ENCODE measurements around the gene NLGN1.

Gene NLGN1

GRCh38 chr3:173632945-173633344, 235.4 kb downstream of the NLGN1 start:
- no peak for TF ChIP-seq CTCF (IDR thresholded peaks at IDR 0.05; ENCODE audit: low read length)
- Histone ChIP-seq H2AFZ (ENCODE audit: low read length) (no peak overlapping the region), H3K4me3 (ENCODE audit: low read depth, low read length, poor library complexity, severe bottlenecking) (no peak overlapping the region), H3K27me3 (ENCODE audit: insufficient read depth, low read length) (no peaks in the 10 kb centered on the region), H3K27ac (ENCODE audit: low read depth, low read length, poor library complexity, severe bottlenecking) (no peak overlapping the region), H3K79me2 (ENCODE audit: insufficient read depth, low read length) (no peaks in the 10 kb centered on the region), H3K4me1 (ENCODE audit: insufficient read depth, low read length, severe bottlenecking) (no peaks in the 10 kb centered on the region), H3K4me2 (ENCODE audit: low read length) (no peak overlapping the region), H3K9me2 (ENCODE audit: low read depth, low read length) (no peaks in the 10 kb centered on the region), H3K9ac (ENCODE audit: low read length) (no peak overlapping the region), H3K9me3 (ENCODE audit: low read length) (no peaks in the 10 kb centered on the region), H3K36me3 (ENCODE audit: insufficient read depth, low read length) (no peaks in the 10 kb centered on the region), H3F3A (ENCODE audit: insufficient read depth, low read length) (no peaks in the 10 kb centered on the region), H4K20me1 (ENCODE audit: insufficient read depth, low read length) (no peaks in the 10 kb centered on the region)

GRCh38 chr3:173635826-173636225, 238.3 kb downstream of the NLGN1 start:
- Histone ChIP-seq H3K4me2 (ENCODE audit: low read length) (no peak overlapping the region), H3K79me2 (ENCODE audit: insufficient read depth, low read length) (no peaks in the 10 kb centered on the region), H2AFZ (ENCODE audit: low read length) (no peak overlapping the region), H3K27me3 (ENCODE audit: insufficient read depth, low read length) (no peaks in the 10 kb centered on the region), H3K9me2 (ENCODE audit: low read depth, low read length) (no peaks in the 10 kb centered on the region), H3K9ac (ENCODE audit: low read length) (no peak overlapping the region), H3K27ac (ENCODE audit: low read depth, low read length, poor library complexity, severe bottlenecking) (no peak overlapping the region), H3K4me3 (ENCODE audit: low read depth, low read length, poor library complexity, severe bottlenecking) (no peak overlapping the region), H4K20me1 (ENCODE audit: insufficient read depth, low read length) (no peaks in the 10 kb centered on the region), H3K4me1 (ENCODE audit: insufficient read depth, low read length, severe bottlenecking) (no peaks in the 10 kb centered on the region), H3F3A (ENCODE audit: insufficient read depth, low read length) (no peaks in the 10 kb centered on the region), H3K36me3 (ENCODE audit: insufficient read depth, low read length) (no peaks in the 10 kb centered on the region), H3K9me3 (ENCODE audit: low read length) (no peaks in the 10 kb centered on the region)
- TF ChIP-seq CTCF (IDR thresholded peaks at IDR 0.05; ENCODE audit: low read length) (no peak), EZH2 (IDR thresholded peaks at IDR 0.05; ENCODE audit: borderline replicate concordance, low read length) (no peak)

GRCh38 chr3:173639098-173639497, 241.6 kb downstream of the NLGN1 start:
- Histone ChIP-seq H3K4me3 (ENCODE audit: low read depth, low read length, poor library complexity, severe bottlenecking) (no peak overlapping the region), H3K27me3 (ENCODE audit: insufficient read depth, low read length) (no peaks in the 10 kb centered on the region), H2AFZ (ENCODE audit: low read length) (no peak overlapping the region), H3K36me3 (ENCODE audit: insufficient read depth, low read length) (no peaks in the 10 kb centered on the region), H3K27ac (ENCODE audit: low read depth, low read length, poor library complexity, severe bottlenecking) (no peak overlapping the region), H3K4me2 (ENCODE audit: low read length) (no peak overlapping the region), H4K20me1 (ENCODE audit: insufficient read depth, low read length) (no peaks in the 10 kb centered on the region), H3K9me2 (ENCODE audit: low read depth, low read length) (no peaks in the 10 kb centered on the region), H3K9ac (ENCODE audit: low read length) (no peak overlapping the region), H3F3A (ENCODE audit: insufficient read depth, low read length) (no peaks in the 10 kb centered on the region), H3K79me2 (ENCODE audit: insufficient read depth, low read length) (no peaks in the 10 kb centered on the region), H3K9me3 (ENCODE audit: low read length) (no peaks in the 10 kb centered on the region), H3K4me1 (ENCODE audit: insufficient read depth, low read length, severe bottlenecking) (no peaks in the 10 kb centered on the region)
- no peak for TF ChIP-seq EZH2 (IDR thresholded peaks at IDR 0.05; ENCODE audit: borderline replicate concordance, low read length)
- TF ChIP-seq CTCF (IDR thresholded peaks at IDR 0.05; ENCODE audit: low read length): no peak

Measured in OCI-LY1 (cell line).